Measurements from ENCODE around the gene GPATCH2. TPM values are rescaled to one million over a fixed set of nuclear protein-coding genes. Genes with fewer than 3 reads are reported as not detected.

Gene GPATCH2
- polyA plus RNA-seq, 1 donor, result 29.2 TPM

Other genes with a start within 250 kb of the GPATCH2 start
- 17.0 TPM for gene SPATA17, start 254 bp upstream of the GPATCH2 start, polyA plus RNA-seq (ENCODE audit: insufficient read length)